HEK293 (cell line): ENCODE results near the gene PDE3A.

ENCODE experiments used
- CTCF ChIP-seq: fragments of 450-650 bp; formaldehyde crosslinking; IDR thresholded peaks from 2 replicates; pipeline ENCODE4 v1.5.1; 2016; ENCODE audit warnings: missing biosample characterization, missing genetic modification characterization
- KLF1 ChIP-seq: fragments of 450-650 bp; formaldehyde crosslinking; IDR thresholded peaks from 2 replicates; pipeline ENCODE4 v1.5.1; 2016; ENCODE audit warnings: missing biosample characterization, missing genetic modification characterization
- PRDM6 ChIP-seq: fragments of 450-650 bp; formaldehyde crosslinking; IDR thresholded peaks from 2 replicates; pipeline ENCODE4 v1.5.1; 2017; ENCODE audit warnings: missing biosample characterization, missing genetic modification characterization
- SP3 ChIP-seq: fragments of 450-650 bp; formaldehyde crosslinking; IDR thresholded peaks from 2 replicates; pipeline ENCODE4 v1.5.1; 2016; ENCODE audit warnings: missing biosample characterization, missing genetic modification characterization
- TRIM28 ChIP-seq: IDR thresholded peaks from 2 replicates; pipeline ENCODE4 v1.6.1; 2011; ENCODE audit warnings: low read length, control low read depth, borderline replicate concordance
- TSHZ1 ChIP-seq: fragments of 450-650 bp; formaldehyde crosslinking; IDR thresholded peaks from 2 replicates; pipeline ENCODE4 v1.5.1; 2016; ENCODE audit warnings: missing biosample characterization, missing genetic modification characterization, borderline replicate concordance
- ZNF202 ChIP-seq: fragments of 450-650 bp; formaldehyde crosslinking; IDR thresholded peaks from 2 replicates; pipeline ENCODE4 v1.5.1; 2016; ENCODE audit warnings: missing biosample characterization, missing genetic modification characterization, borderline replicate concordance
- ZNF274 ChIP-seq, 2 experiments: fragments of 200-500 bp in 1 of 2; fragments of 450-650 bp in 1 of 2; sonication (Bioruptor generic) in 1 of 2; formaldehyde crosslinking in 1 of 2; IDR thresholded peaks; 2 replicates each; pipeline versions ENCODE4 v1.5.1 to v1.6.1; 2014 to 2016; ENCODE audit warnings: borderline replicate concordance in 1 of 2, inconsistent platforms in 1 of 2, low read length in 1 of 2, missing biosample characterization in 1 of 2, missing genetic modification characterization in 1 of 2
- ZNF311 ChIP-seq: fragments of 450-650 bp; formaldehyde crosslinking; IDR thresholded peaks from 2 replicates; pipeline ENCODE4 v1.5.1; 2017; ENCODE audit warnings: missing biosample characterization, missing genetic modification characterization, borderline replicate concordance
- ZNF366 ChIP-seq: fragments of 450-650 bp; formaldehyde crosslinking; conservative IDR thresholded peaks from 2 replicates; pipeline ENCODE4 v1.5.1; 2016; ENCODE audit warnings: missing biosample characterization, missing genetic modification characterization
- ZNF473 ChIP-seq: fragments of 450-650 bp; formaldehyde crosslinking; IDR thresholded peaks from 2 replicates; pipeline ENCODE4 v1.5.1; 2017; ENCODE audit warnings: missing biosample characterization, missing genetic modification characterization
- ZNF560 ChIP-seq: fragments of 450-650 bp; formaldehyde crosslinking; IDR thresholded peaks from 2 replicates; pipeline ENCODE4 v1.5.1; 2017; ENCODE audit warnings: missing biosample characterization, missing genetic modification characterization, borderline replicate concordance
- ZNF596 ChIP-seq: fragments of 450-650 bp; IDR thresholded peaks from 2 replicates; pipeline ENCODE4 v1.5.0; 2018; ENCODE audit warnings: missing biosample characterization, mild to moderate bottlenecking, missing genetic modification characterization, moderate library complexity
- TF ChIP-seq, protein P1 (sequence below): fragments of 450-650 bp; formaldehyde crosslinking; IDR thresholded peaks from 2 replicates; pipeline ENCODE4 v1.5.1; 2017; ENCODE audit warnings: missing biosample characterization, missing genetic modification characterization

DNA sequence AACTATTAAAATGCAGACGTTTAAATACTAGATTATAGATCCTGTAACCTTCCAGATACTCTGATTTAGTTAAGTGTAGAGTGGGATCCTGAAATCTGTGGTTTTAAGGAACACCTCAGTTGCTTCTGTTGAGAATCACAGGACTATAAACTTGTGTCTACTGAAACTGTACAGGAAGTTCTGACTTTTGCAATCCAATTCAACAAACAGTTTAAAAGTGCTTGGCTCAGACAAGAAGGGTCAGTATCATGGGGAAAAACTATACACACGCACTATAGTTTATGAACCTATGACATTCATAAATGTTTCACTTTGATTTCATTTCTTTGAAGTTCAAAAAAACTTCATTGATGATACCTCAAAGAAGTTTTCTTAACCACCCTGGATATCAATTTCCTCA lies 13.8 kb downstream of the PDE3A start:
- TF ChIP-seq, protein P1, sequence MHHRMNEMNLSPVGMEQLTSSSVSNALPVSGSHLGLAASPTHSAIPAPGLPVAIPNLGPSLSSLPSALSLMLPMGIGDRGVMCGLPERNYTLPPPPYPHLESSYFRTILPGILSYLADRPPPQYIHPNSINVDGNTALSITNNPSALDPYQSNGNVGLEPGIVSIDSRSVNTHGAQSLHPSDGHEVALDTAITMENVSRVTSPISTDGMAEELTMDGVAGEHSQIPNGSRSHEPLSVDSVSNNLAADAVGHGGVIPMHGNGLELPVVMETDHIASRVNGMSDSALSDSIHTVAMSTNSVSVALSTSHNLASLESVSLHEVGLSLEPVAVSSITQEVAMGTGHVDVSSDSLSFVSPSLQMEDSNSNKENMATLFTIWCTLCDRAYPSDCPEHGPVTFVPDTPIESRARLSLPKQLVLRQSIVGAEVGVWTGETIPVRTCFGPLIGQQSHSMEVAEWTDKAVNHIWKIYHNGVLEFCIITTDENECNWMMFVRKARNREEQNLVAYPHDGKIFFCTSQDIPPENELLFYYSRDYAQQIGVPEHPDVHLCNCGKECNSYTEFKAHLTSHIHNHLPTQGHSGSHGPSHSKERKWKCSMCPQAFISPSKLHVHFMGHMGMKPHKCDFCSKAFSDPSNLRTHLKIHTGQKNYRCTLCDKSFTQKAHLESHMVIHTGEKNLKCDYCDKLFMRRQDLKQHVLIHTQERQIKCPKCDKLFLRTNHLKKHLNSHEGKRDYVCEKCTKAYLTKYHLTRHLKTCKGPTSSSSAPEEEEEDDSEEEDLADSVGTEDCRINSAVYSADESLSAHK (tag by site-specific recombination), result no peak
- TF ChIP-seq CTCF (no peak), ZNF366 (tag by site-specific recombination) (no peak), ZNF311 (tag by site-specific recombination) (no peak), TRIM28 (no peak), KLF1 (tag by site-specific recombination) (no peak), ZNF274 (IDR thresholded peaks at IDR 0.05; ENCODE audit: low read length) (no peak), ZNF274 (tag by site-specific recombination; IDR thresholded peaks at IDR 0.05; ENCODE audit: borderline replicate concordance) (no peak), ZNF560 (tag by site-specific recombination) (no peak), PRDM6 (no peak), ZNF473 (no peak), SP3 (no peak), TSHZ1 (tag by site-specific recombination) (no peak), ZNF202 (tag by site-specific recombination) (no peak), ZNF596 (tag by site-specific recombination) (no peak)
